Ishikawa (cell line): ENCODE measurements around the gene TP73.

Experiments used
- ZBTB7A ChIP-seq: IDR thresholded peaks from 2 replicates; pipeline ENCODE4 v1.6.1; 2012; ENCODE audit warnings: low read depth
- TF ChIP-seq, protein P1 (sequence below): IDR thresholded peaks from 2 replicates; pipeline ENCODE4 v1.6.1; 2012; ENCODE audit warnings: low read depth, mild to moderate bottlenecking

DNA sequence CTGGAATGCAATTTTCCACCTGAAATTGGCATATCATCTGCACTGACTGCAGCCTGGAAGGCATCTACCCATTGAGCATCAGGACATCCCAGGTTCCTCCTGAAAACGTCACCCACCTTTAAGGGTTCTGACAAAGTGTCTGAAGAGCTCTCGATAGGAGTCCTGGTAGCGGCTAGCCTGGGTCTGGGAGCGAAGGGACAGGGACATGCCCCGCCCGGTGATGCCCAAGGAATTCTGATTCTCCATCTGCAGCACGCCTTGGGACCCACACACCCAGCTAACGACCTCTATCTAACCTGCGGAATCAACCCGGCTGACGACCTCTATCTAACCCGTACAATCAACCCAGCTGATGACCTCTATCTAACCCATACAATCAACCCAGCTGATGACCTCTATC lies 86.6 kb downstream of the TP73 start:
- no peak for TF ChIP-seq ZBTB7A
- TF ChIP-seq, protein P1, sequence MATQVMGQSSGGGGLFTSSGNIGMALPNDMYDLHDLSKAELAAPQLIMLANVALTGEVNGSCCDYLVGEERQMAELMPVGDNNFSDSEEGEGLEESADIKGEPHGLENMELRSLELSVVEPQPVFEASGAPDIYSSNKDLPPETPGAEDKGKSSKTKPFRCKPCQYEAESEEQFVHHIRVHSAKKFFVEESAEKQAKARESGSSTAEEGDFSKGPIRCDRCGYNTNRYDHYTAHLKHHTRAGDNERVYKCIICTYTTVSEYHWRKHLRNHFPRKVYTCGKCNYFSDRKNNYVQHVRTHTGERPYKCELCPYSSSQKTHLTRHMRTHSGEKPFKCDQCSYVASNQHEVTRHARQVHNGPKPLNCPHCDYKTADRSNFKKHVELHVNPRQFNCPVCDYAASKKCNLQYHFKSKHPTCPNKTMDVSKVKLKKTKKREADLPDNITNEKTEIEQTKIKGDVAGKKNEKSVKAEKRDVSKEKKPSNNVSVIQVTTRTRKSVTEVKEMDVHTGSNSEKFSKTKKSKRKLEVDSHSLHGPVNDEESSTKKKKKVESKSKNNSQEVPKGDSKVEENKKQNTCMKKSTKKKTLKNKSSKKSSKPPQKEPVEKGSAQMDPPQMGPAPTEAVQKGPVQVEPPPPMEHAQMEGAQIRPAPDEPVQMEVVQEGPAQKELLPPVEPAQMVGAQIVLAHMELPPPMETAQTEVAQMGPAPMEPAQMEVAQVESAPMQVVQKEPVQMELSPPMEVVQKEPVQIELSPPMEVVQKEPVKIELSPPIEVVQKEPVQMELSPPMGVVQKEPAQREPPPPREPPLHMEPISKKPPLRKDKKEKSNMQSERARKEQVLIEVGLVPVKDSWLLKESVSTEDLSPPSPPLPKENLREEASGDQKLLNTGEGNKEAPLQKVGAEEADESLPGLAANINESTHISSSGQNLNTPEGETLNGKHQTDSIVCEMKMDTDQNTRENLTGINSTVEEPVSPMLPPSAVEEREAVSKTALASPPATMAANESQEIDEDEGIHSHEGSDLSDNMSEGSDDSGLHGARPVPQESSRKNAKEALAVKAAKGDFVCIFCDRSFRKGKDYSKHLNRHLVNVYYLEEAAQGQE, result no peak
